Activated CD4-positive, alpha-beta memory T cell treated with anti-CD3 and anti-CD28 coated beads, Interleukin-2, amount 10 ng/mL, durations not matched to agents 7 days and 5 days (primary cell): ENCODE results near the gene THOC1. TPM values are rescaled to one million over a fixed set of nuclear protein-coding genes. Genes with fewer than 3 reads are reported as not detected.

ENCODE experiments used
- CTCF ChIA-PET: fragments of 350-600 bp; sonication (Branson Sonifier 250); formaldehyde crosslinking; loops from one replicate; lab custom pipeline; 2021; ENCODE audit warnings: antibody characterized with exemption, inconsistent platforms; lab: Charles Lee
- POLR2A ChIA-PET: fragments of 350-600 bp; sonication (Branson Sonifier 250); formaldehyde crosslinking; loops from one replicate; lab custom pipeline; 2021; ENCODE audit warnings: antibody characterized with exemption; lab: Charles Lee
- DNase-seq: peaks from one replicate; pipeline ENCODE4 v3.0.0-alpha.2; 2020
- H3K27ac Mint-ChIP-seq: one replicate; pipeline ENCODE4 v1.8.0; 2021; ENCODE audit warnings: mild to moderate bottlenecking, mixed read lengths
- H3K27me3 Mint-ChIP-seq: one replicate; pipeline ENCODE4 v1.8.0; 2021; ENCODE audit warnings: mixed read lengths
- H3K36me3 Mint-ChIP-seq: one replicate; pipeline ENCODE4 v1.8.0; 2021; ENCODE audit warnings: low read depth, mixed read lengths
- H3K4me1 Mint-ChIP-seq: one replicate; pipeline ENCODE4 v1.8.0; 2021; ENCODE audit warnings: mixed read lengths
- H3K4me3 Mint-ChIP-seq: one replicate; pipeline ENCODE4 v1.8.0; 2021; ENCODE audit warnings: mild to moderate bottlenecking, mixed read lengths
- H3K9me3 Mint-ChIP-seq: one replicate; pipeline ENCODE4 v1.8.0; 2021; ENCODE audit warnings: mixed read lengths
- total RNA-seq, 2 experiments: library from RNA; stranded (reverse); gene quantifications; one replicate each; pipeline ENCODE4 v1.2.3, GENCODE V29; 2021

THOC1 gene
- total RNA-seq, 2 experiments from 2014 or later = 42.2 to 43.1 TPM

DNA sequence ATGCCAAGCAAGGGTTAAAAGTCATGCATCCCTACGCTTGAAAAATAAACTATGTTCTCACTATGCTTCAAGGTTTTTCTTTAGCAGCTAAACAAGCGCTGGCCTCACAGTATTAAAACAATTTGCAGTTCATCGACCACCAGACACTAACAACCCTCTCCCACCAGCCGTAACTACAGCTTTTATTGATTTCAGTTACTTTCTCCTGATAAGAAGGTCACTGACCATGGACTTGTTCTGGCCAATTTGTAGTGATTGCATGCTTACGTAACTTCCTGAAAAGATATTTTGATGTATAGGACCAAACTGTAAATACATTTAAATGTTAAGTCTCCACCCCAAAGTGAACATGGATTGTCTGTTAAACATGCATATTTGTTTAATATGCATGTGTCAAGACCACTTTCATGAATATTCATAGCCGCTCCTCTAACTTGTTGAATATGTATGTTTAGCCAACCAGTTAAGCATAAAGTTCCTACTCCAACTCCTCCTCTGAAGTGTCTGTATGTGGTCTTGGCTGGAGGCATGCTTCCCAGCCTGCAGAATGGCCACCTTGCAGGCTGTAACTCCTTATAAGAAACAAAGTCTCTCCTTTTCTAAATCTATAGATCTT lies 1.7 kb upstream of the THOC1 start:
- ChIA-PET CTCF (interaction anchor here (1.3 to 2.1 kb wide), 2 partner anchors 8 to 58 kb away, joined by 4 read pairs; no protein-coding TSS in a partner anchor), POLR2A (interaction anchor here (1.1 to 2.7 kb wide), 4 partner anchors 14 to 388 kb away, joined by 3 to 47 read pairs (median 23); partner anchors contain the start of genes TYMS and USP14)
- Mint-ChIP-seq H3K9me3 (no peaks in the 10 kb centered on the region), H3K27me3 (no peaks in the 10 kb centered on the region), H3K36me3 (peaks cover 18% of the 10 kb centered on the region), H3K27ac (no peak overlapping the region), H3K4me1 (peaks cover 31% of the 10 kb centered on the region), H3K4me3 (peak overlapping the region; percentile 99)
- no peak for DNase-seq

DNA sequence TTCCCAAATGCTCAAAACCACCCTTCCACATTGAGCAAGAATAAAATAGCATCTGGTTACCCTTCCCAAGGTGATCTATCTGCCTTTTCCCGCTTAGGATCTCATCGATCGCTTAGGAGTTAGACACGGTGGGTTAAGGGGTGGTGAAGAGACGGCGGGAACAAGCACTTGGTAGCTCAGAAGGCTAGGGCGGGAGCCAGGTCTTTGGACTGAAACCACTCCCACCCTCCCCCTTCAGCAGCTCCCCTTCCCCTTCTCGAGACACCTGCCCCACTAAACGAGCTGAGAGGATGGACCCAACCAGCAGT lies 513 bp downstream of the THOC1 start:
- no peak for DNase-seq
- H3K36me3 Mint-ChIP-seq = peaks cover 34% of the 10 kb centered on the region
- CTCF ChIA-PET = interaction anchor here (1.2 to 2.1 kb wide), 4 partner anchors 9 to 168 kb away, joined by 4 to 9 read pairs (median 6); no protein-coding TSS in a partner anchor
- peak overlapping the region; percentile 99 for H3K4me3 Mint-ChIP-seq
- peaks cover 35% of the 10 kb centered on the region for H3K4me1 Mint-ChIP-seq
- POLR2A ChIA-PET = interaction anchor here (0.7 to 2.7 kb wide), 22 partner anchors 9 to 546 kb away, joined by 3 to 47 read pairs (median 5); partner anchors contain the start of genes ENOSF1, TYMS and USP14
- H3K27ac Mint-ChIP-seq = peak overlapping the region; percentile 98
- H3K9me3 Mint-ChIP-seq = no peaks in the 10 kb centered on the region
- H3K27me3 Mint-ChIP-seq = no peaks in the 10 kb centered on the region

DNA sequence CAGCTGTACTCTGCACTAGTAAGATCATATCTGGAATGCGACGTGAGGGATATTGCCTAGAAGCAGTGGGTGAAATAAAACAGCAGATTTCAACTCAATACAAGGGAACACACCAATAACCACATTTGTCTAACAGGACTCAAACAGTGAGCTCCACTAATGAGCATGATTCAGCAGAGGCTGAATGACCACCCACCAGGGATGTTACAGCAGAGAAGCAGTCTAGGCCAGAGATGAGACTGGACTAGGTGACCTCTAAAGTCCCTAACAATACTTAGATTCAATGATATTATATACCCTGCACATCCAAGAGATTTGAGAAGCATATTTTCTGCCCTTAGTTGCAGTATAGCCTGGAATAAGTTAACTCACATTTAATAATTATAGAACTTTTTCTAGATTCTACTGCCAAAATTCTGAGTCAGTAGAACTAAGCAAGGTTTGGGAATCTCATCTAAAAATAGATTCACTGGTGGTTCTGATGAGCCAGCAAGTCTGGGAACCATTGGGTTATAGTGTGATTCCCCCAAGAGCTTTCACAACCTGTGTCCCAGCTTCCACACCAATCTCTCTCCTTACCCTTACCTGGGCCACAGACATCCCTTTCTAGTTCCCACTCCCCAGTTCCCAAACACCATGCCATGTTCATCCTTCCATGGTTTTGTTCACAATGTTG lies 6.3 kb downstream of the THOC1 start:
- POLR2A ChIA-PET = no interaction called here
- H3K4me3 Mint-ChIP-seq = no peak overlapping the region
- peaks cover 55% of the 10 kb centered on the region for H3K36me3 Mint-ChIP-seq
- H3K27ac Mint-ChIP-seq = no peak overlapping the region
- peaks cover 14% of the 10 kb centered on the region for H3K4me1 Mint-ChIP-seq
- CTCF ChIA-PET = no interaction called here
- DNase-seq = no peak
- no peaks in the 10 kb centered on the region for H3K9me3 Mint-ChIP-seq
- no peaks in the 10 kb centered on the region for H3K27me3 Mint-ChIP-seq

DNA sequence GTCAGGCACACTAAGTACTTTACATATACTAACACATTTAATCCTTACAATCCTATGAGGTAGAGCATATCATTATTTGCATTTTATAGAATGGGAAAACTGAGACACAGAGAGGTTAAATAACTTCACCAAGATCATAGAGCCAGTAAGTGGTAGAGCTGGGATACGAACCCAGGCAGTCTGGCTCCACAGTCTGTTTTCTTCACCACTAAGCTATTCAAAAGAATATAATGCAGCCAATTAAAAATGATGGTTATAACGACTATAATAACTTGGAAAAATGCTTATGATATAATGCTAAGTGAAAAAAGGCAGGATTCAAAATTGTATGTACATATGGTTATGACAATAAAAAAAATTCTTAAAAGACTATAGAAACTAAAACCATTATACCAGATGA lies 7.3 kb downstream of the THOC1 start:
- H3K9me3 Mint-ChIP-seq = no peaks in the 10 kb centered on the region
- H3K36me3 Mint-ChIP-seq = peaks cover 57% of the 10 kb centered on the region
- H3K27ac Mint-ChIP-seq = no peak overlapping the region
- peaks cover 6% of the 10 kb centered on the region for H3K4me1 Mint-ChIP-seq
- no peaks in the 10 kb centered on the region for H3K27me3 Mint-ChIP-seq
- no peak overlapping the region for H3K4me3 Mint-ChIP-seq
- DNase-seq = no peak
- ChIA-PET CTCF (no interaction called here), POLR2A (no interaction called here)

DNA sequence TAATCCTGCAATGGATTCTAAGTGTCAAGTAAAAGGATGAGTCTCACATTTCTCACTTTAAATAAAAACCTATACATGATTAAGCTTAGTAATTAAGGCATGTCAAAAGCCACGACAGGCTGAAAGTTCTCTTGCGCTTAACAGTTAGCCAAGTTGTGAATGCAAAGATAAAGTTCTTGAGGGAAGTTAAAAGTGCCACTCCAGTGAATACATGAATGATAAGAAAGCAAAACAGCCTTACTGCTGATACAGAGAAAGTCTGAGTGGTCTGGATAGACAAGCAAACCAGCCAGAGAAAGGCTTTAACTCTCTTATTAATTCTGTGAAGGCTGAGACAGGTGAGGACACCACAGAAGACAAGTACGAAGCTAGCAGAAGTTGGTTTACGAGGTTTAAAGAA lies 12.7 kb downstream of the THOC1 start:
- ChIA-PET POLR2A (interaction anchor here (1.9 kb wide), 1 partner anchor 13 kb away, joined by 16 read pairs; the partner anchor contains the start of gene THOC1), CTCF (interaction anchor here (1.2 kb wide), 1 partner anchor 8 kb away, joined by 3 read pairs; no protein-coding TSS in a partner anchor)
- Mint-ChIP-seq H3K27me3 (no peaks in the 10 kb centered on the region), H3K4me3 (no peak overlapping the region), H3K27ac (no peak overlapping the region), H3K36me3 (peaks cover 60% of the 10 kb centered on the region), H3K9me3 (no peaks in the 10 kb centered on the region), H3K4me1 (peaks cover 1% of the 10 kb centered on the region)
- no peak for DNase-seq

DNA sequence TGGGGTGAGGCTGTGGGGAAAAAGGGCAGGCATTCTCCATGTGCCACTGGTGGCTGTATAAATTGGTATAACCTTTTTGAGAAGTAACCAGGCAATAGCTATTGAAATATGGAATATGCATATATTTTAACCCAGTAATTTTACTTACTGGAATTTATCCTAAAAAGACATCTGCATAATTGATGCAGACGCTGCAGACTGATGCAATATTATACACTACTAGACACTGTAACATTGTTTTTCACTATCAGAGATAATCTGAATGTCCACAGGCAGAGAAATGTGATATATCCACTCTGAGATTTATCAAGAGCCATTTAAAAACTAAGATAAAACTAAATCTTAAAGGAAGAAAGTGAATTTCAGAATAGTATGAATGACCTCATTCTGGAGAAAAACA lies 14.7 kb downstream of the THOC1 start:
- no peak for DNase-seq
- ChIA-PET CTCF (no interaction called here), POLR2A (interaction anchor here (2.4 kb wide), 1 partner anchor 15 kb away, joined by 12 read pairs; the partner anchor contains the start of gene THOC1)
- Mint-ChIP-seq H3K9me3 (no peaks in the 10 kb centered on the region), H3K27ac (no peak overlapping the region), H3K36me3 (peaks cover 63% of the 10 kb centered on the region), H3K27me3 (no peaks in the 10 kb centered on the region), H3K4me1 (no peaks in the 10 kb centered on the region), H3K4me3 (no peak overlapping the region)

DNA sequence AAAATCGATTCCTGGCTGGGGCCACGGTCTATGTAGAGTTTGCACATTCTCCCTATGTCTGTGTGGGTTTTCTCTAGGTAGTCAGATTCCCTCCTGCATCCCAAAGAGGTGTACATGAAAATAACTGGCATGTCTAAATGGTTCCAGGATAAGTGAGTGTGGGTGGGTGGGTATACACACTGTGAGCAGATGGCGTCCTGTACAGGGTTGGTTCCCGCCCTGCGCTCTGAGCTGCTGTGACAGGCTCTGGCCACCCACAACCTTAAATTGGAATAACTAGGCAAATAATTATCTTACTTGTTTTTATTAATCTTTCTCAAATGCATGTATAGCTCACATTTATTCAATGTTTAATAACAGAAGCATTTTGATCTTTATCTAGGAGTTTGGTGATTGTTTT lies 16.3 kb downstream of the THOC1 start:
- Mint-ChIP-seq H3K4me1 (no peaks in the 10 kb centered on the region), H3K4me3 (no peak overlapping the region), H3K9me3 (no peaks in the 10 kb centered on the region), H3K27me3 (no peaks in the 10 kb centered on the region), H3K36me3 (peaks cover 53% of the 10 kb centered on the region), H3K27ac (no peak overlapping the region)
- no peak for DNase-seq
- CTCF ChIA-PET = interaction anchor here (1.1 kb wide), 1 partner anchor 17 kb away, joined by 3 read pairs; the partner anchor contains the start of gene THOC1
- POLR2A ChIA-PET = interaction anchor here (2.4 kb wide), 1 partner anchor 16 kb away, joined by 12 read pairs; the partner anchor contains the start of gene THOC1

DNA sequence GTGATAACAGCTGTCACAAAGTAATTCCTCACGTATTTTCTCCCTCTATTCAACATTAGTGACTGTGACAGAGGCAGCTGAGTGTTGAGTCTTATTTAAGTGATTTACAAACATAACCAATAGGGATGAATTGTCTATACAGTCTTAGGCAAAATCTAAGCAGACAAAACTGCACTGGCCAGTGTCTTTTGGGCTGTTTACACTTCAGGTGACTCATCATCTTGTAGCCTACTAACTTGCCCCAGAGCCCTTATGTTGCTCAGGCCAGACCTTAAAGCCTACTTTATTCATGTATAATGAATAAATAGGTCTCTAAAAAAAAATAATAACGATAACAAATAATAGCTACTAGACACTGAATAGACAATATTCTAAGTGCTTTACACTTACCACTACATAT lies 17.2 kb downstream of the THOC1 start:
- Mint-ChIP-seq H3K9me3 (no peaks in the 10 kb centered on the region), H3K4me1 (no peaks in the 10 kb centered on the region), H3K4me3 (no peak overlapping the region), H3K36me3 (peaks cover 51% of the 10 kb centered on the region), H3K27ac (no peak overlapping the region), H3K27me3 (no peaks in the 10 kb centered on the region)
- DNase-seq = no peak
- POLR2A ChIA-PET = interaction anchor here (0.7 kb wide), 1 partner anchor 389 kb away, joined by 3 read pairs; no protein-coding TSS in a partner anchor
- CTCF ChIA-PET = no interaction called here

DNA sequence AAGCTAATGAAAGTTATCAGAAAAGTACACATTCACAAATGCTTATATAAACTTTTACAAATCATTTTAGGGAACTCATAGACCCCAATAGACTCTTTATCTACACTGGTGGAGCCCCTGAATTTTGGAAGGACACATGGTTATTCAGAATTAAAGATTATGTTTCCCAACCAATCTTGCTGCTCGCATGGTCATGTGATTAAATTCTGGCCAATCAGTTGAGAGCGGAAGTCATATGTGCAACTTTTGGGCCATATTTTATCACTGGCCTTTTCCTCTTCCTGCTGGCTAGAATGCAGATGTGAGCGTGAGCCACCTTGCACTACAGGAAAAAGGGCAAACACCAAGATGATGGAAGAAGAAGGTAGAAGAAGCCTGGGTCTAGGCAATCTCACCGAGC lies 19.8 kb downstream of the THOC1 start:
- no peak for DNase-seq
- no peak overlapping the region for H3K27ac Mint-ChIP-seq
- CTCF ChIA-PET = no interaction called here
- H3K9me3 Mint-ChIP-seq = no peaks in the 10 kb centered on the region
- H3K4me3 Mint-ChIP-seq = no peak overlapping the region
- peaks cover 63% of the 10 kb centered on the region for H3K36me3 Mint-ChIP-seq
- H3K4me1 Mint-ChIP-seq = no peaks in the 10 kb centered on the region
- H3K27me3 Mint-ChIP-seq = no peaks in the 10 kb centered on the region
- POLR2A ChIA-PET = interaction anchor here (1.2 to 2.9 kb wide), 2 partner anchors 20 to 22 kb away, joined by 3 to 9 read pairs; partner anchors contain the start of gene THOC1

DNA sequence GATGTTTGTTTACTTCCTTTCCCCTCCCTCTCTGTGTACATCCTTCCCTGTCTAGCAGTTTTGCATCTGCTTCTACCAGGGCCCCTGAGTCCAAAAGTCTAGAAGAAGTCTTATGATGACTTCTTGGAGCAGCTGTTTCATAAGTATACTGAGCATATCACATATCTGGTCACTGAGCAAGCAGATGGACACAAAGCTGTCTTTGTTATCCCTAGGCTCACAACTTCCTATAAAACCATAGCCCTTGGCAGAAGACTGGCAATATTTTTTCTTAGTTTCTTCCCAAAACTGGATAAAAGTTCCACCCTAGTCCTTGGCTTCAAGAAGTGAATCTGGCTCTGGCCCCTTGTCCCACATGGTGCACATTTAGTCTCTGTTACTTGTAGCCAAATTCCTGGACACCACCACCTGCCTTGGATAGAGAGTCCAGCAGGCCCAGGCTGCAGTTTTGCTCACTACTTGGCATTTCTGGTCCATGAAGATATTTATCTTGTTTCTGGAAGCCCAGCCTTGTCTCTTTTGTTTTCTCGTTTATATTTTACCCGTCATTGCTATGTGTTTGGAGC lies 22.5 kb downstream of the THOC1 start:
- Mint-ChIP-seq H3K4me1 (no peaks in the 10 kb centered on the region), H3K4me3 (no peak overlapping the region), H3K27ac (no peak overlapping the region), H3K27me3 (no peaks in the 10 kb centered on the region), H3K9me3 (no peaks in the 10 kb centered on the region), H3K36me3 (peaks cover 56% of the 10 kb centered on the region)
- ChIA-PET POLR2A (interaction anchor here (2.9 kb wide), 1 partner anchor 22 kb away, joined by 9 read pairs; the partner anchor contains the start of gene THOC1), CTCF (no interaction called here)
- DNase-seq = no peak

DNA sequence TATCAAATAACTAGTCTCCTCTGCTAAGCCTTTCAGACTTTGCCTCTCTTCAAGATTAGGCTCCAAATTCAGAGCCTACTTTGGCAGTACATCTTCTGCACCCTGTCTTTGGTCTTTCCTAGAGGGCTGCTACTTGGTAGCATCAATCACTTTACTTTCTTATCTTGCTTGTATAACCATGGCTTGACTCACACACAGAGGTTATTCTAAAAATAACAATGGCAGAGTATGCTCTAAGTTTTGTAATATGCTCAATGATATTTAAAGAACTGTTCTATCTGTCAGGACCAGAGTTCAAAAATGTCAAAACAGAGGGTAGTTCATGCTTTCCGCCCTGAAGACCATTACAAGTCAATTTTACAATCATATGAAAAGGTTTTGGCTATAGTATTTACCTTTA lies 27.7 kb downstream of the THOC1 start:
- Mint-ChIP-seq H3K27ac (no peak overlapping the region), H3K9me3 (no peaks in the 10 kb centered on the region), H3K36me3 (peaks cover 41% of the 10 kb centered on the region), H3K4me1 (no peaks in the 10 kb centered on the region), H3K4me3 (no peak overlapping the region), H3K27me3 (no peaks in the 10 kb centered on the region)
- CTCF ChIA-PET = no interaction called here
- POLR2A ChIA-PET = no interaction called here
- no peak for DNase-seq

DNA sequence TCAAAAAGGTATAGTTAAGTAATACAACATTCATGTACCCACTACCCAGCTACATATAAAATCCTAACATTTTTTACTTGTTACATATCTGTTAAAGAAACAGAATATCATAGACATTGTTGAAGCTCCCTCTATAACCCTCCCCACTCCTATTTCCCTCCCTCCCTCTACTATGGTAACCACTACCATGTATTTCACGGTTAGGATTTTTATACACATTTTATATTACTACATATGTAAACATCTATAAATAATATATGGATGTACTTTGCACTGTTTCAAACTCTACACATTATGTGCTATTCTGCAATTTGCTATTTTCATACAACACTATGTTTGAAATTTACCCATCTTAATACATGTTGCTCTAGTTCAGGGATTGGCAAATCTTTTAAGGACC lies 36.3 kb downstream of the THOC1 start:
- POLR2A ChIA-PET = no interaction called here
- DNase-seq = no peak
- CTCF ChIA-PET = no interaction called here
- Mint-ChIP-seq H3K36me3 (peaks cover 15% of the 10 kb centered on the region), H3K4me3 (no peak overlapping the region), H3K4me1 (no peaks in the 10 kb centered on the region), H3K27ac (no peak overlapping the region), H3K27me3 (no peaks in the 10 kb centered on the region), H3K9me3 (no peaks in the 10 kb centered on the region)

DNA sequence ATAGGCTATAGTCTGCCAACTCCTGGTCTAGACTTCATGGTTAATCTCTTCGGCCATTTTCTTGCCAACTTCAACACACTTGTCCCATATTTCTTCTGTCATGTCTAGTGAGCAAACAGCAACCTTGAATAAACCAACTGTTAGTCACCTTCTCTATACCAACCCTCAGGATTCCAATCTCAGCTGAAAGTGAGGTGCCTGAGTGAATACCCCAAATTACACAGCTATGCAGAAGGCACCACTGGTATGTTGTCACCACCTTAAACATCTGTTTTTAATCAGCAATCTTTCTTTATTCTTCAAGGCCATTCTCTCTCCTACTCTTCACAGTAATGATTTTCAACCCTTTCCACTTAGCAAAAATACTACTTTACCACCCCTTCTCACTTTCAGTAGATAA lies 39.3 kb downstream of the THOC1 start:
- CTCF ChIA-PET = no interaction called here
- Mint-ChIP-seq H3K4me3 (no peak overlapping the region), H3K27me3 (no peaks in the 10 kb centered on the region), H3K4me1 (no peaks in the 10 kb centered on the region), H3K9me3 (no peaks in the 10 kb centered on the region), H3K36me3 (peaks cover 32% of the 10 kb centered on the region), H3K27ac (no peak overlapping the region)
- DNase-seq = no peak
- POLR2A ChIA-PET = no interaction called here
